Glomerular endothelial cell (primary cell): ENCODE results near the gene GCN1. TPM values are rescaled to one million over a fixed set of nuclear protein-coding genes. Genes with fewer than 3 reads are reported as not detected.
"Not testable (repeated sequence)": the region's sequence is repeated elsewhere in the genome, so short reads cannot be mapped to it uniquely, and the experiment has no call there.

Experiments used
- DNase-seq: peaks from one replicate; pipeline ENCODE4 v3.0.0-alpha.2; 2011; ENCODE audit warnings: low read depth, low spot score; ENCODE audit errors: extremely low read depth
- total RNA-seq: library from RNA; depleted of rRNA; stranded (reverse); fragments of >200 nt; gene quantifications from 2 replicates; pipeline ENCODE4 v1.2.3, GENCODE V29; 2015

The GCN1 gene
- total RNA-seq, 1 donor from 2014 or later: 96.0 TPM

DNA sequence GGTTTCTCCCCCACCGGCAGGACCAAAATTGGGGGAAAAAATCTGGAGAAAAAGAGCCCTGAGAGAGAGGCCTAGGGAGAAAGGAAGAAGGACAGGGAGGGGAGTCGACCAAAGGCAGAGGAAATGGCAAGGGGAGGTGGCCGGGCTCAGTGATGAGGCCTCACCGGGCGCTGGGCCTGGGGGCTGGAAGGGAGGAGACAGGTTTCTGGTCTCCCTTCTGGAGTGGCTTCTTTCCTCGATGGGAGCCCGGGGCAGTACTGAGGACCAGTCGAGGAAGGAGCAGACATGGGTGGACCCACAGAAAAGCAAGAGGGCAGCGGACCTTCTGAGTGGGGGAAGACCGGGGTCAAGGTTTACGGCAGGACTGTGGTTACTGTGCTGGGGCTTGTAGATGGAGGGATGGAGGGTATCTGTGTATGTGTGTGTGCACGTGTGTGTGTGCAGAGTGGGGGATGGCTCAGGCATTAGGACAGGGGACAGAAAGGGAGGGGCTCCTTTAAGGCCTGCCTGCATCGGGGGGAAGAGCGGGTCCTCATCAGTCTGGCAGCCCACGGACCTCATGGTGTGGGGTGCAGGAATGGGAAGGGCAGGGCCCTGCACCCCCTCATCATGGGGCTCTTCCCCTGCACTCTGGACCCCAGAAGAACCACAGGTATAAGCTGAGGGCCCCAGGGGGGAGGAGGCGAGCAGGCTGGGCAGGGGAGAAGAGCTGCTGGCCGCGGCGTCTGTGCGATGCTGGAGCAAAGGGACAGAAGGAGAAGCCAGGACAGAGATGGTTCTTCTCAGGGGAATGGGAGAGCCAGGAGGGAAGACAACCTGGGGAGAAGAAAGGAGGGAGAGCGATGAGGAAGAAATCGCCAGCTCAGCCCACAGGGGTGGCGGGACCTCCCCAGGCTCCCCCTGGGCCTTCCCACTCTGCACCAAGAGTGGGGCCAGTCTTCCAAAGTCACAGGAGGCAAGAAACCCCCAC lies 21.5 kb upstream of the GCN1 start:
- no peak for DNase-seq

DNA sequence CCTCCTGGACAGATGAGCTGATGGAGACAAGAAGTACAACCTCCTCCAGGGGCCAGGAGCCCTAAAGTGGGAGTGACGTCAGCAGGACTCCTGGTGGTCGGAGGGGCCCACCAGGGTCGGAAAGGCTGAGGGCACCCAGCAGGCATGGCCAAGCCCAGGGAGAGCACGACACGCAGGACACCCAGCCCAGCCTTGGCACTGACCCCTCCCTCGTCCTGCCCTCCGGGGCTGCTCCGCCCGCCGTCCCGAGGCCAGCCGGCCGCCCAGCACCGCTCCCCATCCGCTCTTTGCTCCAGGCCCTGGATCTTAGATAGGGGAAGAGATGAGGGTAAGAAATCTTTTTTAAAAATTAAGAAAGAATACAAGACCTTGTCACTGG lies 20.8 kb upstream of the GCN1 start:
- no peak for DNase-seq

DNA sequence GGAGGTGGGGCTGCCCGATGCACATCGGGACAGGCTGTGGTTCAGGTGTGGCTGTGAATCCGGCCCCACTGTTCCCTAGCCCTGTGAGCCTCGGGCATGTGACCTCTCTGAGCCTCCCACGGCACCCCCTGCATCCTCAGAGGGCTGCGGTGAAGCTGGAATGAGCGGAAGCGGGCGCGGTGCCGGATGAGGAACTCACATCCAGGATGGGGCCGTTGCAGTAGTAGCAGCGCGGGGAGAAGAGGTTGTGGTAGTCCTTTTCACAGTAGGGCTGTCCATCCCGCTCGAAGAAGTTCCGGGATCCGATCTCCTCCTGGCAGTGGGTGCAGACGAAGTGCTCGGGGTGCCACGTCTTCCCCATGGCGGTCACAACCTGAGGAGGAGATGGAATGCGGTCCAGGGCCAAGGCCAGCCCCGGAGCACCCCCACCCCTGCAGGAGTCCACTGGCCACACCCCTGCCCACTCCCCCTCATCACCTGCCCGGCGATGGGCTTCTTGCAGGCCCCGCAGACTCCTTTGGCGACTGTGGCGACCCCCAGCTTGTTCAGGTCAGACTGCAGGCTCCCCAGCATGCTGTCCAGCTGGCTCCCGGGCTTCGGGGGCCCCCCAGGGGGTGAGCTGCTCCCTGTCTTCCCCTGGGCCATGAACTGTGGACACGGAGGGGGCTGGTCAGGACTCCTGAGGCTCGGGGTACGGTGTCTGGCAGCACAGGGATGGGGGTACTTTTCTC lies 20.3 kb upstream of the GCN1 start:
- no peak for DNase-seq

DNA sequence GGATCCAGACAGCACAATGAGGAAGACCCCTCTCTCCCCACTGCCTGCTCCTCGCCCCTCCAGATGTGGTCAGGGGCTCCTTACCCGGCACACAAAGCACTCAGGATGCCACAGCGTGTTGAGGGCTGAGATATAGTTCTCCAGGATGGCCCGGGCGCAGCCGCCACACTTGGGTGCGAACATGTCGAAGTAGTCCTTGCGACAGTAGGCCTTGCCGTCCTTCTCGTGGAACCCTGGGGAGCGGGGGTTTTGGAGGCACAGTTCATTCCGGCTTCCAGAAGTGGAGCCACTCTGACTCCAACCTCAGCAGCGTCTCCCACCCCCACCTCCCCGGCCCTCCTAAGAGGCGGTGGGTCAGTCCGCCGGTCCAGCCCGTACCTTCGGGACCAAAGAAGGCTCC lies 19.2 kb upstream of the GCN1 start:
- no peak for DNase-seq

DNA sequence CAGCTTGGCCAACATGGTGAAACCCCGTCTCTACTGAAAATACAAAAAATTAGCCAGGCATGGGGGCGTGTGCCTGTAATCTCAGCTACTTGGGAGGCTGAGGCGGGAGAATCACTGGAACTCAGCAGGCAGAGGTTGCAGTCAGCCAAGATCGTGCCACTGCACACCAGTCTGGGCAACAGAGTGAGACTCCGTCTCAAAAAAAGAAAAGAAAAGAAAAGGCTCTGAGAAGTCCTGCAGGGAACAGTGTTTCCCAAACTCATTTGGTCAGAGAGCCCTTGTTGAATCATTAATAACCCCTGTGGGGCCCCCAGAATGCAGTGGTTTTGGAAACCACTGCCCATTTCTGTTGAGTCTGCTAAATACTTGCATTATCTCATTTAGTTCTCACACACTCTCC lies 18.7 kb upstream of the GCN1 start:
- DNase-seq: not testable (repeated sequence)

DNA sequence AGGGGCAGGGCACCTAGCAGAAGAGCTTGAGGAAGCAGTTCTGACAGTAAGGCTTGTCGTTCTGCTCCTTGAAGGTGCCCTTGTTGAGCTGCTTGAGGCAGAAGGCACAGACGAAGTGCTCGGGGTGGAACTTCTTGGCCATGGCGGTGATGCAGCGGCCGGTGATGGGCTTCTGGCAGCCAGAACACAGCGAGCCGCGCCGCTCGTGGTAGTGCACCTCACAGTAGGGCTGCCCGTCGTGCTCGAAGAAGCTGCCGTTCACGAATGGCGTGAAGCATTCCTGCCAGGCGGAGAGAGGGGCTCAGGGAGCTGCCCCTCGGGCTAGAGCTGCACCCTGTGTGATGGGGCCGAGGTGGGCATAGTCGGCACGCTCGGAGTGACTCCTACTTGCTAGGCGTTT lies 17.8 kb upstream of the GCN1 start:
- DNase-seq: no peak

DNA sequence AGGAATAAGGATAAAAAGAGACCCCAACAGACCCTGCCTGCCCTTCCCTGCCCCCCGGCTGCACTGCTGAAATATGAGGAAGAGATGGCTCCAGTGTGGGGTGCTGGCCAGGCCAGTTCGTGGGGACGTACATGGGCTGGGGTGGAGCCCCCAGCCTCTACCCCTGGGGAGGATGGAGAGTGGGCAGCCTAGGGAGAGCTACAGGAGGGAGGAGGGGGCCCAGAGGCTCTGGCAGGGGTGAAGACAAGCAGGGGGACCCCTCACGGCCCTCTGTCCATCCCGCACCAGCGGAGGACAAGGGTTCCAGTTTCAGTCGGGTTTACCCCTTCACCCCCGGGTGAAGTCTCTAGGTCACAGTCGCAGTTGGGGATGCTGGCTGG lies 17.4 kb upstream of the GCN1 start:
- DNase-seq: no peak

DNA sequence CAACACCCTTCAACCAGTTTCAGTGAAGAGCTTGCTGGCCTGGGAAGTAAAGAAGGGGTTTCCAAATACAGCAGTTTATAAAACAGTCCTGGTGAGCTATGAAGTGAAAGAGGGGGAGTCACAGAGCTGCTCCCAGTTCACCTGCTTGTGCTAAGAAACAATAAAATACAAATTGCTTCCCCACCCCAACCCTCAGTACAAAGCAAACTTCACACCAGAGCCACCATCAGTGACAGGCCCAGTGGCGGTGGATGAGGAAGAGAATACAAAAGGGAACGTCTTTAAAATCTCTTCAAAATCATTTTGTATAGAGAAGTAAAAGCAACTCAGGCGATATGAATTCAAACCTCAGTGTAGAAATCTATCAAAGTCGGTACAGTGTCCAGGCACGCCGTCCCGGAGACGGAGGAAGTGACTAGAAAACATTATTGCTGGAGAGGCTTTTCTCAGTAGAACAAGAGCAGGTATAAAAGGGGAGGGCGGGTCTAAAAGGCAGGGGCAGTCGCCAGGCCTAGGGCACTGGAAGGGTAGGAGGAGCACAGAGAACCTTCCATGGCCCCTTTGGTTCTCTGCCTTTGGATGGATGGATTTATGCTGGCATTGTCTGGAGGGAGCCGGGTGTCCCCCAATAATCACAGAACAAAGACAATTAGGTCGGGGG lies 16.9 kb upstream of the GCN1 start:
- no peak for DNase-seq

DNA sequence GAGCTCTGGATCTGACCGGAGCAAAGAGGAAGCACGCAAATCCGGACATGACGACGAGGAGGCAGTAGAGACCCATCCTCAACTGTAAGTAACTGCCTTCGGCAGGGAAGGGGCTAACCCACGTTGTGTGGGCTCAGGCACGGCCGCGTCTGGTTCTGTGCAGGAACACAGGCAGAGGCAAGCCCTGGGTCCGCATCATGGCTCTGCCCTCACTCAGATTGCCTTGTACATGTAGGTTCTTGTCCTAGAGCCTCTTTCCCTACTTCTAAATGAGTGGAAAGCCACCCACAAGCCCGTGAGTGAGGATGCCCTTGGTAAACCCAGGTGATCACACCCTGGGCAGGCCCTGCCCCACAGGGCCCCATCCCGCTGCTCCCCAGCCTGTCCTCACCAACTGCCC lies 15.3 kb upstream of the GCN1 start:
- no peak for DNase-seq

DNA sequence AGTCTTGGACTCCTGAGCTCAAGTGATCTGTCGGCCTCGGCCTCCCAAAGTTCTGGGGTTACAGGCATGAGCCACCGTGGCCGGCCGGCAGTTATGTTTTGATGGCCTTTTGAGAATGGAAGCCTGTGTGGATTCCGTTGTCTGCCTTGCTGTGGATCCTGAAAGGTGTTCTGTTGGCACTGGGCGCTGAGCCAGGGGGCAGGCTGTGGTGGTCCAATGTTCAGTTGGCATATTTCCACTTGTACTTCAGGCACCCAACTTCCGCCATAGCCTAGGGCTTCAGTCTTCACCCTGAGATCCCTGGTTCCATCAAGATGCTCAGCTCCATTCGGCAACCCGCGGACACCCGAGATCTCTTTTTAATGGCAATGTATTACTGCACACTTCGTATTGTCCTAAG lies 12.7 kb upstream of the GCN1 start:
- no peak for DNase-seq

DNA sequence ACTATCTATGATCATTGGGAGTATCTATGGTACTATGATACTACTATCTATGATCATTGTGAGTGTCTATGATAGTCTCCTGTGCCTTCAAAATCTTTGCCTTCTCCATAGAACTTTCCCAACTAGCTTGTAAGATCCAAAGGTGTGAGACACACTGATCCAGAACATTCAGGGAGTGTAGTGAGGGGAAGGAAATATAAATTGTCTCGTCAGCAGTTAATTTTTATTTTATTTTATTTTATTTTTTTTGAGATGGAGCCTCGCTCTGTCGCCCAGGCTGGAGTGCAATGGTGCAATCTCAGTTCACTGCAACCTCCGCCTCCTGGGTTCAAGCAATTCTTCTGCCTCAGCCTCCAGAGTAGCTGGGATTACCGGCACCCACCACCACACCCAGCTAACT lies 12.3 kb upstream of the GCN1 start:
- DNase-seq: not testable (repeated sequence)

DNA sequence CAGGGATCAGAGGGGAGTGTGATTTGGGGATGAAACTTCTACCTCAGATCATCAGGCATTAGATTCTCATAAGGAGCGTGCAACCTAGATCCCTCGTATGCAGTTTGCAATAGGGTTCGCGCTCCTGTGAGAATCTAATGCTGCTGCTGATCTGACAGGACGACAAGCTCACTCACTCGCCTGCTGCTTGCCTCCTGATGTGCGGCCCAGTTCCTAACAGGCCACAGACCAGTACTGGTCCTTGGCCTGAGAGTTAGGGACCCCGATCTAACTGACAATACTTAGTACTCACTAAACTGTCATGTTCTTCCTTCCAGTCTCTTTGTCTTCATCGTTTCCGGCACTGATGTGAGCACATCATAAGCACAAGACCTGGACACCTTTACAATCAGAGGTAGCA lies 11.7 kb upstream of the GCN1 start:
- DNase-seq: no peak

DNA sequence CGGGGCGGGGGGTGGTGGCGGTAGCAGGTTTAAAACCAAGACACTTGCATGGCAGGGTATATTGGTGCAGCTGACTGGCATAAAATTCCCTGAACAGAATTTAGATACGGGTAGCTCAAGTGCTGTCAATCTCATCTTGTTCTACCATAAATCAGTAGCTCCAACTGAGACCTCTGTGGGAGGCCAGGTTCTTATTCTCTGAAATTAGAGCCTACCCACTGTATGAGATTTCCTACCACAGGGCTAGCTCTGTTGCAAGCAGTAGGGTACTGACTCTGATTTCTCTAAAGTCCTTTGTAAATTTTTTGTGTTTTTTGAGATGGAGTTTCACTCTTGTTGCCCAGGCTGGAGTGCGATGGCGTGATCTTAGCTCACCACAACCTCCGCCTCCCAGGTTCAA lies 9.7 kb upstream of the GCN1 start:
- no peak for DNase-seq

DNA sequence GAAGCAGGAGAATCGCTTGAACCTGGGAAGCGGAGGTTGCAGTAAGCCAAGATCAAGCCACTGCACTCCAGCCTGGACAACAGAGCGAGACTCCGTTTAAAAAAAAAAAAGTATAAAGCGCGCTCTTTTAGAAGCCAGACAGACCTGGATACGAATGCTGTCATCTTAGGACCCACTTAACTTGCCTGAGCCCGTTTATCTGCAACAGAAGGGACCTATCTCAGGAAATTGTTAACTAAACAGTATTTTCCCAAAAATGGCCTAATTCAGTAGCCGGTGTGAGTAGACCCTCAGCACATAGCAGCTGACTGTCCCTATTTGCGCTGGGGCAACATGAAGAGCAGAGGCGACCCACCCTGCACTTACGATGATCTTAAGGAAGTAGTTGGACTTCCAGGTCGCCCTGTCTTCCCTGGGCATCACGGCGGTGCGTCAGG lies 5.9 kb upstream of the GCN1 start:
- no peak for DNase-seq

DNA sequence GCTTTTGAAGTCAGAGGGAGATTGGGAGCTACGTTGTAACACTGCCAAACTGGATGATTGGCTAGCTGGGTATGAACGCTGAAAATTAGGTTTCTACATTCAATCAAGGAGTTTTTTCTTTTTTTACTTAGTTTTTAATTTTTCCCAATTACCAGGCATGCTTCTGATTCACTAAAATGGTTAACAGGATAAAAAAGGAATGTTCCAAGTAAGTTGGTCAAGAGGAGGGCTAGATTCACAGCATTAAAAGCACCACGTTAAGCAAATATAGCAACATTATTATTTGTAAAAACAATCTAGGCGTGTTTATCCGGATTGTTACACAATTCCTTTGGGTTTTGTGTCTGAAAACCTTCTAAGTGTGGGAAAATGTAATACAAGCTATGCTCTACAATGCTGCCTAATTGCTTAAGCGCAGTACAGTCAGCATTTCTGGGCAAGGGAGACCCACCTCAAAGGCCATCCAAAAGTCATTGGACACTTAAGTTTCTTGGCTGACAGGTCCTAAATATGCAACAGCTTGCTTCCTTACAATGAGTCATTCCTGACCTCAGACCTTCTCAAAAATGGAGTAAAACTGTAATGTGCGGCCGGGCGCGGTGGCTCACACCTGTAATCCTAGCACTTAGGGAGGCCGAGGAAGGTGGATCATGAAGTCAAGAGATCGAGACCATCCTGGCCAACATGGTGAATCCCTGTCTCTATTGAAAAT lies 5.2 kb upstream of the GCN1 start:
- DNase-seq: peak; percentile 20

DNA sequence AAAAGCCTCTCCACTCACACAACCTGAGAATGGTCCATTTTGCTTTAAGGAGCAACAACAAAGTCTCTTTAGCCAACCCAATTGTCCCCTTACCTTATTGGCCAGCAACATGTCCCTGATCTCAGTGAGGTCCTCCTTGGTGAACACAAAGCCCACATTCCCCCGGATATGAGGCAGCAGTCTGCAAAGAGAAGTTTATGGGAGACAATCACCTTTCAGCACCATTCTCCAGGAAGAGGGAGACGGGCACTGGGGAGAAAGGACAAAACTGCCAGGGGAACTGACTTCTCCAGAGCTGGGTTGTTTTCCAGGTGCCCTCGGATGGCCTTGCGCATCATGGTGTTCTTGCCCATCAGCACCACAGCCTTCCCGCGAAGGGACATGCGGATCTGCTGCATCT lies 4.5 kb upstream of the GCN1 start:
- no peak for DNase-seq

DNA sequence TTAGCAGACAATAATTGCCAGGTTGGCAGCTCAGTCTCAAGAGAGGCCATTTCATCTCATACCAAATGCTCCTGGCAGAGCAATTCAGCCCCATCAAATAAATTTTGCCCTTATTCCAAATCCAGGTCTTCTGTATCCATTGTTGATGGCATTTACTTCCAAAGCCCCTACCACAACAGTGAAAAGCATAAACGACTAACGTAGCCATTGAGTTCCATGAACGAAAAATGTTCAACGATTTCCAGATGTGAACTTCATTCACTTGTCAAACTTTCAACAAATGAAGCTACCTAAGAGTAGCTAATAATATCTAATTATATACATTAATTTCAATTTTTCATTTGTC lies 3.0 kb upstream of the GCN1 start:
- no peak for DNase-seq

DNA sequence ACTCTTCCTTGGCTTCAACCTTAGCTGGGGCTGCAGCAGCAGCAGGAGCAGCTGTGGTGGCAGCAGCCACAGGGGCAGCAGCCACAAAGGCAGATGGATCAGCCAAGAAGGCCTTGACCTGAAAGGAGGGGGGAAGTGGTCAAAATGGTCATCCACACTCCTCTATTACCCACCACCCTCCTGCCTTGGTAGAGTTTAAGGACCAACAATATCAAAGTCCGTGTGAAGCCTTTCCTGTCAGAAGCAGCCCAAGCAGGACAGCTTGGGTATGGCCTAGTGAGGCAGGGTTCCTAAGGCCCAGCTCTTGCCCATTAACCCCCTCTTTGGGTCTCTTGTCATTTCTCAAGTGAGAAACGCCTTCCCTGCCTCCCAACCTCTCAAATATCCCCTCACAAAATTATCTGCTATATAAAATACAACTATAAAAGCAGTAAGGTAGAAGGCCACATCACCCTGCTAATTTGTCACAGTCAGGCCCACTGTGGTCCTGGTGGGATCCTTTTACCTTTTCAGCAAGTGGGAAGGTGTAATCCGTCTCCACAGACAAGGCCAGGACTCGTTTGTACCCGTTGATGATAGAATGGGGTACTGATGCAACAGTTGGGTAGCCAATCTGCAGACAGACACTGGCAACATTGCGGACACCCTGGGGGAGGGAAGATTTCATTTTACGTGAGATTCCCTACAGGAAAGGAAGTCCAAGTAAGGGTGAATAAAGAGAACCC lies 2.5 kb upstream of the GCN1 start:
- not testable (repeated sequence) for DNase-seq

DNA sequence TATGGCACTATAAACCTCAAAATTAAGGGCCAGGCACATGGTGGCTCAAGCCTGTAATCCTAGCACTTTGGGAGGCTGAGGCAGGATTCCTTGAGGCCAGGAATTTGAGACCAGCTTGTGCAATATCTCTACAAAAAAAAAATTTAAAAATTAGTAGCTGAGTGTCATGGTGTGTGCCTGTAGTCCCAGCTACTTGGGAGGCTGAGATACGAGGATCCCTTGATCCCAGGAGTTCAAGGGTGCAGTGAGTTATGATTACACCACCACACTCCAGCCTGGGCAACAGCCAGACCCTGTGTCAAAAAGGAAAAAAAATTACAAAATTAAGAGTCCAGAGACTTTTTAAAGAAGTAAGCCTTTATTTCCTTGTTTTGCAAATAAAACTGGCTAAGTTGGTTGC lies 1.8 kb upstream of the GCN1 start:
- DNase-seq: no peak

DNA sequence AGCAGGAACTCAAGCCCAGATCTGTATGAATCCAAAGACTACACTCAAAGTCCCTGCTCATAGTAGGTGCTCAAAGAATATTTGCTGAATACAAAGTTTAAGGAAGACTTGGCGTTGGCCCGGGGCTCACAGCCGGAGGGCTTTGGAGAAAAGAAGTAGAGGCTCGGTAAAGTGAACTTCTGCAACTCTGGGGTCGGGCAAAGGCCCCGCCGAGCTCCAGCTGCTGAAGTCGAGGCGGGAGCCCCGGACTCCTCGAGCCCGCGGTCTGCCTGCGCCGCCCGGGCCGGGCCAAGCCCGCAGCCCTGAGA lies 335 bp downstream of the GCN1 start:
- no peak for DNase-seq

DNA sequence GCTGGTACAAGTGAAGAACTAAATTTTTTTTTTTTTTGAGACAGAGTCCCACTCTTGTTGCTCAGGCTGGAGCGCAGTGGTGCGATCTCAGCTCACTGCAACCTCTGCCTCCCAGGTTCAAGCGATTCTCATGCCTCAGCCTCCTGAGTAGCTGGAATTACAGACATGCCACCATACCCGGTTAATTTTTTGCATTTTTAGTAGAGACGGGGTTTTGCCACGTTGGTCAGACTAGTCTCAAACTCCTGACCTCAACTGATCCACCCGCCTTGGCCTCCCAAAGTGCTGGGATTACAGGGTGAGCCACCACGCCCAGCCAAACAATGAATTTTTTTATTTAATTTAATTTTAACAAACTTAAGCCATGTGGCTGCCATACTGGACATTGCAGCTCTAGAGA lies 1.2 kb downstream of the GCN1 start:
- not testable (repeated sequence) for DNase-seq
